ENCODE results near the gene KIF6.
"Not testable (repeated sequence)": the region's sequence is repeated elsewhere in the genome, so short reads cannot be mapped to it uniquely, and the experiment has no call there.

KIF6 gene

DNA sequence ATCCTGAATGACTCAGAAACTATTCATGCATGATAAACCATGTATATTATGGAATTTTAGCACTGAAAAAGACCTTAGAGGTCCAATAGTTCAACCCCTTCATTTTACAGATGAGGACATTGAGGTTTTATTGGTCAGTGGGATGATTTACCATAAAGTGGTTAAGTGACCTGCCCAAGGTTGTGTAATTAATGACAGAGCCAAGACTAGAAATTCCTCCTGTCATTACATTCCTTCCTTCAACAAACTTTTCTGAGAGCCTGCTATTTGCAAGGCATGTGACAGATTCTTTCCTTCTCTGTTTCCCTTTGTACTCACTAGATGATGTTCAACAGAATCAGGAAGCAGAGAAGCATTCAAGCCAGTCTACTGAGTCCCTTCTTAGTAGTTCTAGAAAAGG, 232.0 kb downstream of the KIF6 start:
- DNase-seq: no peak

DNA sequence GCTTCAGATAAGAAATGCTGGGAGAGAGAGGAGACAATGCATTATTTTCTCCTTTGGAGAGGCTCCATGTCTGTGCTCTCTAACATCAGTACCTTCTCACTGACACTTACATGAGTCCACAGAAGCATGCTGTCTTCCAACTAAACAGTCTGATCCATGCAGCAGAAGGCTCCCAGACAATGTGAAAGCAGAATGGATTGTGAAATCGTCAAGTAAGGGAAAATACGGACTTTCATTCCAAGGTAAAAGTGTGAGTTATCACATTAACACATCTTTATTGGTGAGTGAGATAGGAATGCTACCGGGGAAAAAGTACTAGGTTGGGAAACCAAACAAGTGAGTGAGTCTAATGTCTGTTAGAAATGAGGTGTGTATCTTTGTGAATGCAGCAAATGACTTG, 235.1 kb downstream of the KIF6 start:
- DNase-seq: no peak

DNA sequence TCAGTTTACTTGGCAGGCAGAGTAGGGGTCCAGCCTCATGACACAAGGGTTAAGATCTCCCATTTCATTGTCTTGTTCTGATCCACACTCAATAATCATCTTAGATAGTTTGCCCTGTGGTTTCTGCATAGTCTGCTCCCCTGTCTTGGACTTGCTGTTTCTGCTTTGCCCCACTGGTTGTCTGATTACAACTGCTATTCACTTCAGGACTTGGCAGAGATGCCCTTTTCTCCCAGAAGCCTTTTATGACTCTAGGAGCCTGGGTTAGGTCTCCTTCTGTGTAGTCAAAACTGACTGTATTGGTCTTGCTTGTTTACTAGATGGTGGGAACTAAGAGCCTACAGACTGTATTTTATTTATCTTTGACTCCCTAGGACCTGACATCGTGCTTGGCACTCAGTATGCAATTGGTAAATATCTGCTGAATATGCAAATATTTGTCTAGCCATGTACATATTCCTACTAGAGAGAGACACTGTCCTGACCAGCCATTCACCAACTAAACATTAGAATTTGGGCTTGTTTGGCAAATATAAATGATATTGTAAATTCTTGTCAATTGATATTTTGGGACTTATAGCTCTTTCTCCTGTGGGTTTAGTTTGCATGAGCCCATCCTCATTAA, 236.8 kb downstream of the KIF6 start:
- DNase-seq: no peak

DNA sequence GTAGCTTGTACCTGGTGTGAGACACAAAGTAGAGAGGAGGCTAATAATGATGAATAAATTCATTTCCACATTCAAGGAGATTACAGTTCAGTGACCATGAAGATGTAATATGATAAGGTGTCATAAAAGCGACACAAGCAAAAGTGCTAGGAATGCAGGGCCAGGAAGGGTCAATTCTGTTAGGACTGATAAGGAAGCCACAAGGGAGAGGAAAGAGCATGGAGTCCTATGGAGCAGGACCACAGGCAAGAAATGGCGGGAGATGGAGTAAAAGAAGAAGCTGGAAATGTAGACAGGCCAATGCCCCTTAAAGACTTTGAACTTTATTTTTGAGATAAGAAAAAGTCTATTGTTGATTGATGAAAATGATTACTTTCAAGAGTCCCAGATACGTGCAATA, 240.9 kb downstream of the KIF6 start:
- DNase-seq: no peak

DNA sequence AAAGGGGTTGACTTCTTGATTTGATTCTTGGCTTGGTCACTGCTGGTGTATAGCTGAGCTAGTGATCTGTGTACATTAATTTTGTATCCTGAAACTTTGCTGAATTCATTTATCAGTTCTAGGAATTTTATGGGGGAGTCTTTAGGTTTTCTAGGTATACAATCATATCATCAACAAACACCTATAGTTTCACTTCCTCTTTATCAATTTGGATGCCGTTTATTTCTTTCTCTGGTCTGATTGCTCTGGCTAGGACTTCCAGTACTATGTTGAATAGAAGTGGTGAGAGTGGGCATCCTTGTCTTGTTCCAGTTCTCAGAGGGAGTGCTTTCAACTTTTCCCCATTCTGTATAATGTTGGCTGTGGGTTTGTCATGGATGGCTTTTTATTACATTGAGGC, 245.4 kb downstream of the KIF6 start:
- not testable (repeated sequence) for DNase-seq

DNA sequence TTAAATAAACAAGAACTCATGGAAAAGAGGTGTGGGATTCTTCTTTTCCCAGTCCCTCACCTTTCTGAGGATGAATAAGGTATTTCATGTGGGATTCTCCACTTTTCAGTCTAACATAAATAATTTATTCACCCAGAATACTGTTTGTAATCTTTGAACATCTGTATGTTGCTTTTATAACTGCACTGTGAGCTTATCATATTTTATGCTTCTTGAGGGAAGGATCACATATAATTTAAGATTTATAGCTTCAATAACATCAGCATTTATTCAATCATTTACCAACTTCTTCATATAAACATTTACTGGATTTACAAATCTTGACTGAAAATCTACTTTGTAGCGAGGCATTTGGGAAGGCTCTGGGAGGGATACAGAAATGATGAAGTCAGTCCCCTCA, 248.5 kb downstream of the KIF6 start:
- no peak for DNase-seq

DNA sequence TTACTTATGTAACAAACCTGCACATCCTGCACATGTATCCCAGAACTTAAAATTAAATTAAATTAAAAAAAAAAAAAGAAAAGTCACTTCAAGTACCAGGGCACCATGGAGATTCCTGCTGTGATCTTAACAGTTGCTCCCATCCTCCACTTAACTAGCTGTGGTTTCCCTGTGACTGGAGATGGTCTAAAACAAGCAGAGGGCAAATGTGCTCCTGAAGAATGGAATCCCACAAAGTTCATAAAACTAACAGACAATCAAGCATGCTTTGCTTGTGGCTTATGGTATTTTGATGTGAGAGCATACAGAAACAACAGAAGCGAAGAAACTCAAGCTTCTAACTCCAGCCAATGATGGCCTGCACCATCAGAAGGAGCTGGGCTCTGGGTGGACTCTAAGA, 249.1 kb downstream of the KIF6 start:
- DNase-seq: no peak

DNA sequence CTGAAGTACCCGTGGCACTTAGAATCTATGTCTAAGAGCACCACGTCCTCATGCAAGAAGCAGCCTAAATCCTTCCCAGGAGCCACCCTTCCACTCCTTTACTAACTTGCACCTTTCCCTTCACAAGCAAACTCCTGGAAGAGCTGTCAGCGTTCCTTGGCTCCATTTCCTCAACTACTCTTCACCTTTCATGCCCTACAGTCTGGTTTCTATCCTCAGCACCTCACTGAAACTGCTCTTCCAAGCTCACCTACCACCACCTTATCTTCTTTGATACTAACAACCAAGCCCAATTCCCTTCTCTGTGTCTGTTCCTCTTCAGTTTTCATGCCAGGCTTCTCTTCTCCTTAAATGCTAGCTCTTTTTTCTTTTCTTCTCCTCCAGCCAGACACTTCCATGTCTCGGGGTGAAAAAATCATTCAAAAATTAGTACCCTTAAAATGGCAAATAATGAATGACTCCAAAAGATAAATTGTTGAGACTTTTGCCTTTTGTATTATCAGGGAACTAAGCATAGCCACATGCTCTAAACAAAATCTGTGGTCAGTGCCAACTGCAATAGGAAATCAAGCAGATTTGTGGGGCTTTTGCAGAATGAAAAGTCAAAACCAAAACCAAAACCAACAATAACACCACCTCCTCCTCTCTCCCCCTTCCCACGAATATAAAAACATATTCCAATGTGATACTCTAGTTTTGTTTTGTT, 253.1 kb downstream of the KIF6 start:
- DNase-seq: no peak

DNA sequence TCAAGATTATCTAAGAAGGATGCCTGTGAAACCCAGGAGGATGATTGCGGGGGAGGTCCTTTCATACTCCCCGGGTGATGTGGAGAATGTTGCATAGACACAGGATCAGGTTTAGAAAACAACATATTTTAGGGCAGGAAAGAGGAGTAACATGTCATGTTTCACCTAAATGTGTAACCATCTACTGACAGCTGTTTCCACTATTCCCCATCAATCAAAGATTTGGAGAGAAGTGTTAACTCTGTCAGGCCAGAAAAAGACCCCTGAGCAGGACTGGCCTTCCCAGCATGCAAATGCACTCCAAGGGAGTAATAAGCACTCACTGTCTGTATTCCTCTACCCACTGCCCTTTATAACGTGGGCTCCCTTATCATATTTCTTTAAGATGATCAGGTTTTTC, 254.7 kb downstream of the KIF6 start:
- no peak for DNase-seq

DNA sequence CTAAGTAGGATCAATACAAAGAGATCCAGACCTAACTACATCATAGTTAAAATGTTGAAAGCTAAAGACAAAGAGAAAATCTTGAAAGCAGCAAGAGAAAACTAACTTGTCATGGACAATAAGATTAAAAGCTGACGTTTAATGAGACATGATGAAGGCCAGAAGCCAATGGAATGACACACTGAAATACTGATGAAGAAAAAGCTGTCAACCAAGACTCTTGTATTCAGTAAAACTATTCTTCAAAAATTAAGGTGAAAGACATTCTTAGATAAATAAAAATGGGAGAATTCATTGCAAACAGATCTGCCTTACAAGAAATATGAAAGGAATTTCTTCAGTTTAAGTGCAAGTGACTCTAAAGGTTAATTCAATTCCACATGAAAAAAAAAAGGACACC, 256.8 kb downstream of the KIF6 start:
- no peak for DNase-seq

DNA sequence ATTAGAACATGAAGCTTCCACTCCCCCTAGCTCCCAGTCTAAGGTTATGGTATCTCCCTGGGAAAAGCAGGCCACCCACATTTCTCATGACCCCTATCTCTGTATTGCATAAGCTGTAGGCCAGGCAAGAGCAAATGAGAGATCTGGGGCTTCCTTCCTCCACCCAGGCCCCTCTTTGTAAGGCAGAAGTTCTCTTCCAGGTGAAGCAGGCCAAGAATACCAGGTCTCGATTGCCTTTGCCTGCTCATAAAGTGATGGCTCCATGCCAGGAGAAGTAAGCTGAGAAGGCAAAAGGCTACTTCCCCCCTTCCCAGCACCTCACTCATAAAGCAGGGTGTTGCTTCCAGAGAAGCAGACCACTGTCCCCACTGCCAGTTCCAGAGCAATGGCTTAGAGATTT, 258.6 kb downstream of the KIF6 start:
- DNase-seq: no peak

DNA sequence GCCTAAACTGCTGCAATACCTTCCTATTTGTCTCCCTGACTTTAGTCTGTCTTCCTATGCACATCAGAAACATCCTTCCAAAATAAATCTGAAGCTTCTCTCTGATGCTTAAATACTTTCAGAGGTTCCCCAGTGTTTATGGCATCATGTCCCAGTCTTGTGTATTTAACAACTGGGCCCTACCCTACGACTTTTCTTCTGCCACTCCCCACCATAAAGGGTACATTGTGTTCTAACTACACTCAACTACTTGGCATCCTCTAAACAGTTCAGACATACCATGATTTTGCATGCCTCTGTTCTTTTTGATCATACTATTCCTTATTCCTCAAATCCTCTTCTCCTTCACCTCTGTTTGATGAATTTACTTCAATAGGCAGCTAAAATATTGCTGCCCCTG, 259.7 kb downstream of the KIF6 start:
- DNase-seq: no peak

DNA sequence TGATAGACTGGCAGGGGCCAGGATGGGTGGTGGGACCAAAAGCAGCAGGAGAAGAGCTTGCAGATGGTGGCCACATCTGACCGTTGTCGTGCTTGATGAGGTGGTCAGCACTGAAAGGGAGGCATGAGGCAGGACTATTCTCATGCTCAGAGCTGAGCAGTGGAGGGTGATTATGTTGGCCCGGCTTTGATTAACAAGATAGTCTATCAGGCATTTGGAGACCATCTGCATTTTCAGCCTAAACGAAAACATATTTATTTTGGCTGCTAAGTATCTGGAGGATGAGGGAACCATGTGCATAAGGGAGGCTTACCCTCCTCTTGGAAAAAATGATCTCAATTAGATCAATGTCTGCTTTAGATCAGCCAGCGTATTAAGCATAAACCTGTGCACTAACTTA, 261.1 kb downstream of the KIF6 start:
- DNase-seq: no peak

DNA sequence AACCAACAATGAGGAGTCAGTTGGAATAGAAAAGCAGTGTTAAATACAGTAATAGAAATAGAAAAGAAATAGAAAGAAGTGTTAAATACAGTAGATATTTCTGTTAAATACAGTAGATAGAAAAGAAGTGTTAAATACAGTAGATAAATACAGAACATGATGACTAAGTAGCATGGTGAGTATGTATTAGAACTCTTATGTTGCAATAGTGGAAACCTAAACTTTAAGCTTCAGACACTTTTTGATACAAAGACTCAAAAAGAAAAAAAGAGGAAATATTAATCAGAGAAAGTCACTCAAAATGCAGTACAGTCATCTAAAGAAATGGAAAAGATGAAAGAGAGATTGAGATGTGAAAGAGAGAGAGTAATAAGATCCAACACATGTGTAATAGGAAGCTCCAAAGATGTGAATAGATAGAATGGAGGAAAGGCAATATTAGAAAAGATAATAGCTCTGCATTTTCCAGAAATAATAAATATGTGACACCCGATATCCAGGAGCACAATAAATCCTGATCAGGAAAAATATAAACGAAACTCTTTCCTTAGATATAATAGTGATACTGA, 271.2 kb downstream of the KIF6 start:
- DNase-seq: no peak

DNA sequence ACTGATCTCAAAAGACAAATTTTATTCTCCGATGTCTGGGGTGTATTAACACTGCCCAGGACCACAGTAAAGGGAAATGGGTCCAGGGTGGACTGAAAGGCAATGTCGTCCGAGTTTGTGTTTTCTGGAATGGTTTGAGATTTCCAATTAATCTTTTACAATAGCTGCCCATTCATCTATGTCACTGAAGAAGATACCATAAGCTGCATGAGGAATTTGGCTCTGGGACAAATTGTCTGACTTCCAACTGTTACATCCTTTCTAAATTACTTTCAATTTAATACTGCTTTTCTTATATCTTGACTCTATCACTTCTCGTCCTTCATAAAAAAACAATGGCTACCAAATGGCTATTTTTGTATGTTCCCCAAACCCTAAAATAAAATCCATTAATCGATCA, 272.0 kb downstream of the KIF6 start:
- DNase-seq: no peak

DNA sequence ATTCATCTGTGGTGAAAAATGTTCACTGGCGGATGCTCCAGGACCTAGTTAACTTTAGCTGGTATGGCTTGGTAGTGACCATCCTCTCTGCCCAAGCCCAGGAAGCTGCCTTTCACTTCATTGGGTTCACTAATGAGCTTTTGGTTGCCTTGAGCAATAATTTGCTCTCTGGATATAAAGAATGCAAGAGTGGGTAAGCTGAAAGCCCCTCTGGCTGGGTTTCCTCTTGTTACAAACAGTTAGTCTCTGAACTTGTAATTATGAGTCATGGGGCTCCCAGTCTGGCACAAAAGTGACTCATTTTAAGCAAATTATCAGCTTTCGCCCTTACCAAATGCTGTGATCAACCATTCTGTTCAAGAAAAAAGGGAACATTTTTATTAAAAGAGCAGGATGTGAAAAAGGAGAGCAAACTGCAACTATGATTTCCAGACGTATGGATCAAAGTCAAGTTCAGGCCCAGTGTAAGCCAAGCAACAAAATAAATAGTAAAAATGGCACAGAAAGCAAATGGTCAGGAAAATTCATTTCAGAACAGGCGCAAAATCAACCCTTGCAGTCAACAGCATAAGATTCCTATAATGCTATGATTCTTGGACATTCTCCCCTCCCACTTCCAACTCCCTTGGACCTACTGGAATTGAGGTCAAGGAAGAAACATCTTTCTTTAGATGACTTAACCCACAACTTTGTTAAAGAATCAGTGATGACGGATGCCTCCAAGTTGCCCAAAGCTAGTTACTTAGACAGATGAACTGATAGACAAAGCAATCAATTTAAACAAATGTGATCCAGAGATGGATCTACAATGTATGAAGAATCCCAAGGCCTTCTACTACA, 272.7 kb downstream of the KIF6 start:
- DNase-seq: no peak

DNA sequence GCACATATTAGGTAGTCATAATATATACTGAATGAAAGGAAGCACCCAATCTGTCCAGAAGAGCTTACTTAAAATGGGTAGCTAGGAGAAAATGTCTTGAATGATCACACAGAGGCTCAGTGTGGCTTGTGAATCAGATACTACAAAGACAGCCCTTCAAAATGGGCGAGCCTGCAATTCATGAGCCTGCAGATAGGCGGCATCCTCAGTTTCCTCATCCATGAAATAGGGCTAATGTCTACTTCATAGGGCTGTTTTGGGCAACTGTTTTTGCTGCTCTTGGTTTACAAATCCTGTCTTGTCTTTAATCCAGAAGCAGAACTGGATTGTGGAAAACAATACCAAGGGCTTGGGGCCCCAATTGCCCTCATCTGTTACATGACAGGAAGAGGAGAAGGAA, 273.4 kb downstream of the KIF6 start:
- no peak for DNase-seq

DNA sequence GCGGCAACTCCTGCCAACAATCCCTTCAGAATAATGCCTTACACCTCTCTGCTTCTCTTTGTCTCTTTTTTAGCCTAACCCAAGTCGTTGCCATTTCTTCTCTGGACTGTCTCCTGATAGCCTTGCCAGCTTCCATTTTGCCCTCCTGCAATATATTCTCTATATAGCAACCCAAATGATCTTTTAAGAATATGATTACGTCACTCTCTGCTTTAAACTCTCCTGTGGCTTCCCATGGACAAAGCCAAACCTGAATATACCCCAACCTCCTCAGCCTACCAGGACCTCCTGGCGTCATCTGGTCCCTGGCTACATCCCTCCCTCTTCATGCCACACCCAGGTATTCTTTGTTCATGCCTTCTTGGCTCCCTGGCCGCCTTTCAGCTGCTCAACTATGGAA, 276.2 kb downstream of the KIF6 start:
- DNase-seq: no peak

DNA sequence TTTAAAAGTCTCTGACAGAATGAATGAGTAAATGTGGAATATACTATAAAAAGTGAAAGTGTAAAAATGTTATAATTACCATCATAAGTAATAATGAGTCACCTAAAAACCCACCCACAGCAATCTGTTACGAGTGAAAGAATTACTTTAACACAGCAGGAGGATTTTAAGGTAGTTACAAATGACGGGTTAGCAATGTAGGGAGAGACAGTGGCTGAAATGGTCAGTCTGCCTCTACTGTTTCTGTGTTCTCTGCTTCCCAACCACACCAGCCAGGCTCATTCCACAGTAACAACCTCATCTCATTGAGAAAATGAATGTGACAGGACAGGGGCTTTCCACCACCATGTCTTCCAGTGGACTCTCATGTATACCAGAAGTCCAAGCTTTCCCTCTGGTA, 278.3 kb downstream of the KIF6 start:
- DNase-seq: no peak

DNA sequence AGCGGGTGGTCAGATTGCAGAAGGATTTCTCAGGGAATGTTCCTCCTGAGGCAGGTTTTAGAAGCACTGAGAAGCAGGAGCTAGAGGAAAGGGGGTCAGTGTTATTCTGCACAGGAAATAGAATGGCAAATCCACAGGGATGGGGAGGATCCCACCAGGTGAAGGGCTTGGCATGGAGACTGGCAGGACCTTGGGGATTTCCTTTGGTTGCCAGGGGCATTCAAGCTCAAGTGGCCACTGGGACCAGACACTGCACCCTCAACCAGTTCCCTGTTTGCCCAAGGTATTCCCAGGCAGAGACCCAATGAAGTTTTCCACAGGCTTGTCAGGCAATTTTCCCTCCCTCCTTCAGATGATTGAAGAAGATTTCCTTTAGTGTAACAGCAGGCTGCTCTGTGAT, 279.5 kb downstream of the KIF6 start:
- no peak for DNase-seq

DNA sequence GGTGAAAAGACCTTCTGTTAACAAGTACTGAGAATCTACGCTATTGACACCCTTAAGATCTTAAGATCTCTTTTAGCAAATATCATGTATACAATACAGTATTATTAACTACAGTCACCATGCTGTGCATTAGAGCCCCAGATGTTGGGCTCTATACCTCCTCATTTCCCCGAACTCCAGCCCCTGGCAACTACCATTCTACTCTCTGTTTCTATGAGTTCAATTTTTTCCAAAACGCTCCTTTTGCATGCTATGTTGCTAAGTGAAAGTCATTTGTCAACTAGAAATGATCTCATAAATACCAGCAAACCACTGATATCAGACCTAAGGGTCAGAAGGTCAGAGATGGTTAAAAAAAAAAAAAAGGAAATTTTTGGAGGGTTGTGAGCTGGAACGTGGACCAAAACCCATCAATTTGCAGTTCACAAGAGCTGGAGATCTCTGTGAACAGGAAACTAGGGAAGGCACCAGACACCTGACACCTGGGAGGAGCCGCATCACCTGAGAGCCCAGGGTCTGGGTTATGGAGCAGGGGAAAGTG, 280.7 kb downstream of the KIF6 start:
- no peak for DNase-seq

DNA sequence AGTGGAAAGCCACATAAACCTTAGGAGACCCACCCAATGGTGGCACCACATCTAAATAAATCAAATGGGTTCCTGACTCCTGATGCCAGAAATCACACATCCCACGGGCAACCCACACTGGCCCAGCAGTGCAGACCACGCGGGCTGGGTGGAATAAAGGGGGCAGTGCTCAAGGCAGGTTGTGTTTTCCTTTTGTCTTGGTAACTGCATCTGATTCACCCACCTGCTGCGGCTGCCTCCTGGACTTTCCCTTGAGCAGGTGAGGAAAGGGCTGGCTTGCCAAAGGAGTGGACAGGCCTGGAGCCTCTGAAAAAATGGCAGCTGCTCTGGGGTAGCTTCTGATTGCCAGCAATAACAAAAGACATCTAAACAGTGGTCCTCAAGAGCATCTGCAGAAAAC, 283.2 kb downstream of the KIF6 start:
- DNase-seq: no peak

DNA sequence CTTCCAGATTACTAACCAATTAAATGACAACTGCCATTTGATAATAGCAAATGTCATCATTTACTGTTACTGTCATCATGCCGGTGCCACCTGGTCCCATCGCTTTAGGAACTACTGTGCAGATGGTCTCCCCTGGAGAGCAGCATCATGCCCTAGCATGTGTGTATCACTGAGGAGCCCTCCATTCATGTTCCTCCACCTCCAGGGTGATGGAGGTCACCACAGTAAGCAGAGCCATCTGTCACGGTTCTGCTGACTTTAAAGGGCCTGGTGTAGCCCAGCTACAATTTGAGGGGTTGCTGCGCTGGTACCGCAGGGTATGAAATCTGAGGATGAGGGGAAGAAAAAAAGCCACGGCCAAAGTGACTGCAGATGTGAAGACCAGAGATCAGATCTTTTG, 283.9 kb downstream of the KIF6 start:
- no peak for DNase-seq

DNA sequence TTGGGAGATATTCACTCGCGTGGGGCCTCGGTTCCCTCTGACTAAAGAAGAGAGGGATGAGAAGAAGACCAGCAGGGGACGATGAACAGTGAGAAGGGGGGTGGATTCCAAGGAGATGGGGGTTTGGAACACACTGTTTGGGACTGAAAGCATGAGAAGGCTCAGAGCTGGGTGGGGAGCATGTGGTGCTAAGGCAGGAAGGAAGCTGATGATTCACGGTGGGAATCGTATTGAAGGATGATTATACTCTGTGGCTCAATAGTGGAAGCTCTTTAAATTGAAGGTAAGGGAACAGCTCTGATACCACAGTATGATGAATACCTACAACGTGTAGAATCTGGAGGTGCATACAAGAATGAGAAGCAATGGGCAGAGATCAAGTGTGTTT, 285.2 kb downstream of the KIF6 start:
- DNase-seq: no peak

Data from effector CD4-positive, alpha-beta T cell (primary cell).